ENCODE data around the gene KLK14. TPM values are rescaled to one million over a fixed set of nuclear protein-coding genes. Genes with fewer than 3 reads are reported as not detected.

The KLK14 gene
- 1 to 10 TPM in 2 of 4 donors, not detected in 2; 1.1 to 6.6 TPM for total RNA-seq

DNA sequence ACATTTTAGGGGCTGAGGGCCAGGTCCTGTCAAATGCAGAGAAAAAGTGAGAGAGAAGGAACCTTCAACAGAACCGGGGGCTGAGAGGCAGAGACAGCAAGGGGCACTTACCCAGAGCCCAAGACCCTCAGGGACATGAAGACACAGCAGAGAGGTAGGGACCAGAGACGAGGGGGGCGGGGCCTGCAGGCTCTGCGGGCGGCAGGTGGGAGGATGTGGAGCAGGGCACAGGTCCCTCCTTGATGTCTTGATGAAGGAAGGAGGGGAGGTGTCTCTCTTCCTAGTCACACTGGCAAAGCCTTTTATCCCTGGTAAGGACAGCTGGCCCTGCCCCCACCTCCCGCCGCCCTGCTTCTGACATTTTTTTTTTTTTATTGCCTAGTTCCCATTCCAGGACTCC, at the start of gene KLK14:
Gene KLK14, minus strand, starts transcription at position 277 of the 400 bp plus-strand sequence. Its CDS starts 273 bp downstream, at position 4.
- H3K27ac ChIP-seq: no peak within 1 kb of the TSS
- no peaks in the 10 kb centered on the region for H3K36me3 ChIP-seq
- no peaks in the 10 kb centered on the region for H3K4me1 ChIP-seq
- no peak for TF ChIP-seq POLR2A (IDR thresholded peaks at IDR 0.05)
- no peak for TF ChIP-seq CTCF (IDR thresholded peaks at IDR 0.05)
- H3K27me3 ChIP-seq: no peaks in the 10 kb centered on the region
- no peak within 1 kb of the TSS for H3K4me3 ChIP-seq
- no peaks in the 10 kb centered on the region for H3K9me3 ChIP-seq
- peak in 1 of 3 donors; percentile 38 for DNase-seq

GRCh38 chr19:51131780-51132680, 49.3 kb upstream of the KLK14 start:
- peak in 2 of 3 donors; percentile 34 to 65 for DNase-seq

GRCh38 chr19:51129716-51130115, 47.0 kb upstream of the KLK14 start:
- no peak for DNase-seq
- Histone ChIP-seq H3K27ac (no peak overlapping the region), H3K27me3 (no peaks in the 10 kb centered on the region), H3K4me1 (peaks cover 0 to 11% (median 0%) of the 10 kb centered on the region in 4 donors), H3K9me3 (no peaks in the 10 kb centered on the region), H3K4me3 (no peak overlapping the region), H3K36me3 (no peaks in the 10 kb centered on the region)
- TF ChIP-seq CTCF (IDR thresholded peaks at IDR 0.05) (no peak), POLR2A (IDR thresholded peaks at IDR 0.05) (no peak)

More at GRCh38 chr19:51131780-51132680, 49.3 kb upstream of the KLK14 start:
- peaks cover 0 to 11% (median 0%) of the 10 kb centered on the region in 4 donors for H3K4me1 ChIP-seq
- TF ChIP-seq POLR2A (IDR thresholded peaks at IDR 0.05): no peak
- H3K27me3 ChIP-seq: no peaks in the 10 kb centered on the region
- H3K27ac ChIP-seq: peak overlapping the region in 3 of 4 donors; percentile 31 to 43 (median 39)
- no peaks in the 10 kb centered on the region for H3K36me3 ChIP-seq
- no peaks in the 10 kb centered on the region for H3K9me3 ChIP-seq
- H3K4me3 ChIP-seq: no peak overlapping the region

DNA sequence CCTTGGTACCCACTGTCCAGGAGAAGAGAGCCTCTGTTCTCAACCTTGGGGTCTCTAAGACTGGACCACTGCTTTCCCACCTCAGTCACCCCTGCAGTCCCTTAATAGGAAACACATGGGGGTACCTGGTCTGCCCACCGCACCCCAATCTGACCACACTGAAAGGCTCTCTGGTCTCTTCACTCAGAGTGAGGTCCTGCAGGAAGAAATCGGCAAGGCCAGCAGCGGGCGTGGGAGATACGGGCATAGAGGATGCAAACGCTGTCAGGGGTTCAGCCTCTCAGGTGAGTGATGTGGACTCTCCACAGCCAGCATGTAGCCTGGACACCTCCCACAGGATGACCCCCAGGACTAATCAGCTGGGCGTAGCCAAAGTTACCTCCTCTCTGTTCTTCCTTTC, 45.5 kb upstream of the KLK14 start:
- no peaks in the 10 kb centered on the region for H3K36me3 ChIP-seq
- TF ChIP-seq POLR2A (IDR thresholded peaks at IDR 0.05) (no peak), CTCF (IDR thresholded peaks at IDR 0.05) (no peak)
- H3K27ac ChIP-seq: peak overlapping the region in 1 of 4 donors; percentile 9
- peak in 1 of 3 donors; percentile 23 for DNase-seq
- H3K27me3 ChIP-seq: no peaks in the 10 kb centered on the region
- no peaks in the 10 kb centered on the region for H3K9me3 ChIP-seq
- peaks cover 0 to 11% (median 0%) of the 10 kb centered on the region in 4 donors for H3K4me1 ChIP-seq
- no peak overlapping the region for H3K4me3 ChIP-seq

DNA sequence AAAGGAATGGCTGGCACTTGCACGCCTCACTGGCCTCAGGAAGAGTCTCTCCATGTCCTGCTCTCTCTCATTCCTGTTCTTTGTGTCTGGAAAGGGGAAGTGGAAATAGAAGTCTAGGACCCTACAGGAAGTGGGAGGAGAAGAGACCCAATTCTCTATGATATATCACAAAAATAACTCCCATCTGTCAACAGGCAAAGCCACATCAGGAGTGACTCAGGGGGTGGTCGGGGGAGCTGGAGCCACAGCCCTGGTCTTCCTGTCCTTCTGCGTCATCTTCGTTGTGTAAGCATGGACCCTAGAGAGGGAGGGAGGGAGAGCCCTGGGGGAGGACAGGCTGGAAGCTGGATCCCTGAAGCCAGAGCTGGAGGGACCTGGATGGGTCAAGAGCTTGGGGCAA, 45.1 kb upstream of the KLK14 start:
- peak in 1 of 3 donors; percentile 60 for DNase-seq

More for the DNA sequence above, 45.1 kb upstream of the KLK14 start:
- Histone ChIP-seq H3K4me1 (peaks cover 0 to 11% (median 0%) of the 10 kb centered on the region in 4 donors), H3K27ac (peak overlapping the region in 1 of 4 donors; percentile 9), H3K36me3 (no peaks in the 10 kb centered on the region), H3K4me3 (no peak overlapping the region), H3K27me3 (no peaks in the 10 kb centered on the region), H3K9me3 (no peaks in the 10 kb centered on the region)
- no peak for TF ChIP-seq CTCF (IDR thresholded peaks at IDR 0.05)
- TF ChIP-seq POLR2A (IDR thresholded peaks at IDR 0.05): no peak

All from Peyer's patch (tissue), 4 donors.